Upper lobe of left lung (tissue), 4 donors: ENCODE results near the gene PPP2R5E.

ENCODE experiments used
- CTCF ChIP-seq, 6 experiments: fragments of 450-650 bp in 4 of 6; fragments of 200-600 bp in 2 of 6; sonication (generic) in 2 of 6; IDR thresholded peaks; one replicate each; pipeline ENCODE4 v1.5.1; 2016 to 2019; ENCODE audit warnings: antibody characterized with exemption in 6 of 6
- EP300 ChIP-seq, 4 donors: sonication (generic); formaldehyde crosslinking; IDR thresholded peaks; one replicate each; pipeline ENCODE4 v1.5.1; 2017; ENCODE audit warnings: antibody characterized with exemption in 4 of 4, control low read depth in 2 of 4
- POLR2A ChIP-seq, 4 donors: fragments of 450-650 bp; IDR thresholded peaks; one replicate each; pipeline ENCODE4 v1.5.1; 2016 to 2017; ENCODE audit warnings: antibody characterized with exemption in 4 of 4, mild to moderate bottlenecking in 2 of 4
- POLR2AphosphoS5 ChIP-seq, 2 donors: sonication (generic); formaldehyde crosslinking; IDR thresholded peaks; one replicate each; pipeline ENCODE4 v1.5.1; 2017; ENCODE audit warnings: antibody characterized with exemption in 2 of 2

DNA sequence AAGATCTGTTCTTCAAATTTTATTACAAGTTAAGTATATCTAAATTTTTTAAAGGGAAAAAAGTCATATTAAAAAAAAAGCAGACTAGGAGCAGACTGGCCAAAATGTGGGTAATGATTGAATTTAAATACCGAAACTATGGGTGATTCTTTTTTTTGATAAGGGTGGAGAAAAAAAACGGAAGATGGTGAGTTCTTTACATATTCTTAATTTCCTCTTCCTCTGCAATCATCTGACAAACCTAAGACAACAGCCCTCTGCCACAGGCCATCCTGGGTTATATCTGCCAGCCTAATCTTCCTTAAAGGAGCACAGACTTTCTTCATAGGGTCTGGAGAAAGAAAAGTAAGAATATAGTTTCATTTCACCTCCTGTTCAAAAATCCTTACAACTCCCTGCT is 108.0 kb downstream of the PPP2R5E start:
- TF ChIP-seq CTCF (IDR thresholded peaks at IDR 0.05) (no peak), EP300 (IDR thresholded peaks at IDR 0.05) (no peak), POLR2AphosphoS5 (IDR thresholded peaks at IDR 0.05) (no peak), POLR2A (IDR thresholded peaks at IDR 0.05) (no peak)
